HG02610 (cell line): ENCODE data around the gene LSM3.

Experiments used
- ATAC-seq: cut with Tn5 transposase; IDR thresholded peaks from one replicate; pipeline ENCODE4 v1.9.1; 2021; ENCODE audit warnings: mild to moderate bottlenecking, moderate library complexity; ENCODE audit not compliant: unreplicated experiment

LSM3 gene

DNA sequence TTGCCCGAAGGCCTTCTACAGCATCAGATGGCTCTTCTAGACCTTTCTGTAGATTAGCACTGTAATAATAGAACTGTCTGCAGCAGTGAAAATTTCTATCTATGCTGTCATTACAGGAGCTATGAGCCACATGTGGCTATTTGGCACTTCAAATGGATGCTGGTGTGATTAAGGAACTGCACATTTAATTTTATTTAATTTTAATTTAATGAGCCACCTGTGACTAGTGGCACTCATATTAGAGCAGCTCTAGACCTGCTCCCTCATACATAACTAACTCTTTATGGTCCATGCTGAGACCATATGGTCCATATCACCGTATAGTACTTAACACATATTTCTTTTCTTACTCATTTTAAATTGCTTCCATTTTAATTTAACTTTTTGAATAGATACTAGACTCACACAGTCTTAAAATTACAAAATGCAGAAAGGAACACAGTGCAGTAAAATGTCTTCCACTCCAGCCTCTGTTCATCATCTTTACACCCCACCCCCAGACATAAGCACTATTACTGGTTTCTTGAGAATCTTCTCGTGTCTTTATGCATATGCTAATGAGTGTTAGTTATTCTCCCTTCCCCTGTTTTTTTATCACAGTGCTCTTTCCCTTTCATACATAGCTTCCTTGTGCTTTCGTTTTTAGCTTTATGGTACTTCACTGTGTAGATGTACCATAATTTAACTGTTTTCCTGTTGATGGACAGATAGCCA is 9.6 kb downstream of the LSM3 start:
- ATAC-seq: no peak

DNA sequence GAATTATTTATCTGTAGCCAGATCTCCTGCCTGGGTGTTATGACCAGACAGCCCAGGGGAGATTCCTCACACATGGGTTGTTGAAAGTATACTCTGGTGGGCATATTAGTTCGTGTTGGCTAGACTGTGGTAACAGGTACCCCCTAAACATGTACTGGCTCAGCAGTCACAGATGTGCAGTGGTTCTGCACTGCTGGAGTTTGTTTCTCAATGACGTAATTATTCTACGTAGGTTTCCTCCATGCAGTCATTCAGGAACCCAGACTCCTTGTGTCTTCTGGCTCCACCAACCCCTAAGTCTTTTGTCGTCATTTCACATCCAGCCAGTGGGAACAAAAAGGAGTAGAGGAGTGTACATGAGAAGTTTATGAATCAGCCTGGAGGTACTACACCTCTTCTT is 16.2 kb downstream of the LSM3 start:
- ATAC-seq: no peak

DNA sequence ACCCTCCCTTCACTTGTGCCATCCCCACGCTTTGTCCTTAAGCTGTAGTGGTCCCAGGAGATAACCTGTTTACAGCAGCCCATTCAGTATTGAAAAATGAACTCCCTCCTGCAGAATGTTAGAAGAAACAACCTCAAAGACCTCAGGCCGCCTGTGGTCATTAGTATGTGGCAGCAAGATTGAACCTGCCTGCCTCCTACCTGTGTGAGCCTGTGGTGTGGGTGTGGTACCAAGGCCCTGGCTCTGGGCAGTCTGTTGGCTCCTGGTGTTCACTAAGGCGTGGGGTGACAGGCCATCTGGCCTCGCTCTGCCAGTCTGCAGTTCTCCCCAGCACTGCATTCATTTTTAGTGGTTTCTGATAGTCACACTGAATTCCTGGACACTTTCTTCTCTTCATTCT is 21.0 kb downstream of the LSM3 start:
- ATAC-seq: no peak

DNA sequence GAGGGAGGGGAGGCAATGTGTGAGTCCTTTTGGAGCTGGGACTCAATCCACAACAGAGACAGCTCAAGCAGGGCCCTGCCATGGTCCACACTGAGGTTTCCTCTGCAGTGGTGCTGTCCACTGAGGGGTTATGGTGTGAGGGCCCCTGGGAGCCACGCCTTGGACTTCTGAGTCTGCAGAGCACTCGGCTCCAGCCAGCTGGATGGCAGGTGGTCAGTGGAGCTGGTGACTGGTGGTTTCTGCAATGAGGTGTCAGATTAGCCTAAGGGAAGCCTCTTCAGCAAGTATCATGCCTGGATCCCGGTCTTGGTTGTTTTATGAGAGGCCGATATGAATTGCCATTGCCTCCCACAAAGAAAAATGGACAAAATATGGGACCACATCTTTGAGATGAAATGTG is 21.7 kb downstream of the LSM3 start:
- no peak for ATAC-seq

DNA sequence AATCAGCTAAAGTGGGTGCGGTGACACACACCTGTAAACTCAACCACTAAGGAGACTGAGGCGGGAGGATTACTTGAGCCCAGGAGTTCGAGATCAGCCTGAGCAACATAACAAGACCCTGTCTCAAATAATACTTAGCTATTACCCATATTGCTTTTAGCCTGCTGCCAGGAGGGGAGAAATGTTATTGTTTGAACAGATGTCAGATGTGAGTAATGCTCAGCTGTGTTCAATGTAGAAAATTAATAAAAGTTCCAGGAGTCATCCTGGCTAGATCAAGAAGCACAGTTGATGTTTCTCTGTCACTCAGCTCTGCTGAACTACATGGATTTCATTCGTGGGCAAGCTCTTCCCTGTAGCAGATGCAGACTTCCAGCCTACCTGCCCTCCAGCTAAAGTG is 22.2 kb downstream of the LSM3 start:
- ATAC-seq: no peak

DNA sequence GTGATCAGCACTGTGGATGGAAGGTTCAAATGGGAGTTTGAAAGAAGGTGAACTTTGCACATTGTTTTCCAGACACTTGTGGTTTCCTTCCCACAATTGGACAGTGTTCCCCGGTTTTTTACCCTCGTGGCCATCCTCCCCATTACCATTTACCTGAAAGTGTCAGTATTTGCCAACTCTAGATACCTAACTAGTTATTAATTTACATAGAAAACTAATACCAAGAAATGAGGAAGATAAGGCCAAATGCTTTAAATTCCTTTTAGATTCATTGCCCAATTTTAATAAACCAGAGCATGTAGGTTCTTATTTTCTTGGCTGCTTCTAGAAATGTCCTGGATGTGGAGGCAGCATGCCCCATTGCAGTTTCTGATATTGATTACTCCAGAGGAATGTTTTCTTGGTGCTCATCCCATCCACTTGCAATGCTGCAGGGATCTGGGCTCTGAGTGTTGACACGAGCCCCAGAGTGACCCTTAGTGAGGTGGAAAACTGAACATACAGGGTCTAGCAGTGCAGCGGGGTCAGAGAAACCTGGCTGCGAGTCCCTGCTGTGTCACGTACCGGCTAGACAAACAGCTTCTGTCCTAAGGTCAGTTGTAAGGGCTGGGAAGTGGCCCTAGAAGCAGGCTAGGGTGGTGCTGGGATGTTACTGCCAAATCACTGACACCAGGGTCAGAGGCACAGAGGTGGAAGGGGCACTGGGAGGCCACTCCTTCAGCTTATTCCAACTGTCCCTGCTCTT is 23.5 kb downstream of the LSM3 start:
- no peak for ATAC-seq

DNA sequence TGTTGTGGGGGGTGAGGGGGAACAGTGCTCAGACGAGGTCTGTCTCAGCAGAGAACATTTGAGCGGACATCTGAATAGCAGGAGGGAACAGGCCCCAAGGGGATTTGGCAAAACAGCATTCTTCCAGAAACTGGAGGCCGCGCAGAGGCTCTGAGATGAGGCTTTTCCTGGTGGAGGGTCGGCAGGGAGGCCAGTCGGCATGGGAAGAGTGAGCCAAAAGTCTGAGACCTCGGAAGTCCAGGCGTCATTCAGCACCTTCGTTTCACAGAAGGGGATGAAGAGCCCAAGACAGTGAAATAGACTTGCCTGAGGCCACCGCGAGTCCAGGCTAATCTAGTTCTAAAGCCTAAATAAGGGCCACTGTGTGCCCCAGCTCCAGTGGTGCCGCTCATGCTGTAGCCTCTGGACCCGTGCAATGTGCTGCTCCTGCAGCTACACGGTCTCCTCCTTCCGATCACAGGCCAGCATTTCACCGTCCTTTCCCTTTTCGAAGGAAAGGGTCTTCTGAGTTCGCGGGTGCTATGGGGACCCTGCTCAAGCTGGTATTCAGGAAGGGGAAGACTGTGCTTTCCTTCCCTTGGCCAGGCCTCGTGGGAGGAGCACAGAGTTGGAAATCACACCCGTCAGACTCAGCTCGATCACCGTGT is 24.4 kb downstream of the LSM3 start:
- ATAC-seq: no peak

DNA sequence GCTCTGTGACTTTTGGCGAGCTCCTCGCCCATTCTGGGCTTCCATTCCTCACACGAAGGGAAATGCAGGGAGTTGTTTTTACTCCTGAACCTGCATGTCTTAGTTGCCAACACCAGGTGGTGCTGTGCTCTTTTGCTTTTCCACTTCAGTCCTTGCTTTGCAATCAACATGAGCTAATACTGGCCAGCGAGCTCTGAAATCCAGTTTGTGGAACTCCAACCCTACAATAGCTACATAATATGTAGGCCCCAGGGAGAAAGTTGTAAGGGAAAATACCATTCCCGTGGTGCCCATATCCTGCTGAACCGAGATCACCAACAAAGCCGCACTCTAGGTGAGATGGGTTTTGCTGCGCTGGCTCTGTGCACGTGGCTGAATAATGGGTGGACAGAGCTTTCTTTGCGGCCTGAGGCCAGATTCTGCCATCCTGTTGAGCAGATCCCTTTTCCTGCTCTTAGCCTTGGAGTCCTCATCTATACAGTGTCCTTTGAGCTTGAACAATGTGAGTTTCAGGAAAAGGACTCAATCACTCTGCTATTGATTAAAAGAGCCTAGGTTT is 25.0 kb downstream of the LSM3 start:
- peak; percentile 57 for ATAC-seq

DNA sequence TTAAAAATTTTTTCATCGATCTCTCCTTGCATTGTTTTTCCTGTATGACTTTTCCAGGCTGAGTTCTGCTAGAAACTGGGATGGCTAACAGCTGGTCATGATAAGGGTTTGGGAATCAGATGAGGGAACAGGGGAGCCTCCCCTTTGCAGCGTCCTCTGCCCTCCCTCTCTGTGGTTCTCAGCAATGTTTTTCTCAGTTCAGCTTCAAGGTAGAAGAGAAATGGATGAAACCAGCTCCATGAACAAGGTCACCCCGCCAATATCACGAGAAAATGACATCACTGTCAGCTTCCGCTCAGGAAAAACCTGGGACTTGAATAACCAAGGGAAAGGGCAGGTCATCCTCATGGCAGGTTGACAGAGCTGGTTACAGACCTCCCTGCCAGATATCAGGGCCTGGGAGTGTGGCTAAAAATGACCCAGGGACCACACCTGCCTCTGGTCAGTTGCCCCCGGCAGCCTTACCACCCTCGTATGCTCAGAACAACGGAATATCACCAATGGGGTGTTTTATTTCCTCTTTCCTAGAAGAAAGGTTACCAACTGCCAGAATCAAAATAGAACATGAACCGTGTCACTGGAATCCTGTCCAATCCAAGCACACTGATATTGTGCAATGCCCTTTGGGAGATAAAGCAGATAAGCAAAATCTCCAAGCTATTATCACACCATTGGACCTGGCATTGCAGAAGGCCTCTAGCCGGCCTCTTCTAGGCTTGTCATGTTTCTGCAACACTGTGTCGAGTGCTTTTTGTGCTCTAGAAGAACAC is 26.1 kb downstream of the LSM3 start:
- ATAC-seq: no peak

DNA sequence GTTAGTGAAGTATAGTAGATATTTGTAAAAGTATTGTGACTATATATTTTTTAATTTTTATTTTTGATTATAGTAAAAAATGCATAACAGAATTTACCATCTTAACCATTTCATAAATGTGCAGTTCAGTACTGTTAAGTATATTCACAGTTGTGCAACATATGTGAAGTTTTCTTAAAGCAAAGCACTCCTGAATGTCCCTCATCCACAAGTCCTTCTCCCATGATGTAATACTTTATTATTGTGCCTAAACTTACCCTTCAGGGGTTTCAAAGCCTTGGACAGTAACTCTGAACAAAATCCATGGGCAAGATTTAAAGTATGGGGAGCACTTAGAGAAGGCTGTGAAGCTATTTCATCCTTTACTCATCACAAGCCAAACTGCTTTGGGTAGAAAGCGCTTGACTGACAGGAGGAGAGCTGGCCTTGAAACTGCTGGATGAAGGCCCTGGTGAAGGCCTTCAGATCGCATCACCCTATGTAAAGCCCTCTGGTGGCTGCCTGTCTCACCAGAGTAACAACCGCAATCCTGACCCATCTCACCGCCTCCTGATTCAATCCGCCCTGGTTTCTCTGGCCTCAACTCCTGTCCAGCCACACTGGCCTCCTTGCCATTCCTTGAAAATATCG is 28.0 kb downstream of the LSM3 start:
- ATAC-seq: no peak

DNA sequence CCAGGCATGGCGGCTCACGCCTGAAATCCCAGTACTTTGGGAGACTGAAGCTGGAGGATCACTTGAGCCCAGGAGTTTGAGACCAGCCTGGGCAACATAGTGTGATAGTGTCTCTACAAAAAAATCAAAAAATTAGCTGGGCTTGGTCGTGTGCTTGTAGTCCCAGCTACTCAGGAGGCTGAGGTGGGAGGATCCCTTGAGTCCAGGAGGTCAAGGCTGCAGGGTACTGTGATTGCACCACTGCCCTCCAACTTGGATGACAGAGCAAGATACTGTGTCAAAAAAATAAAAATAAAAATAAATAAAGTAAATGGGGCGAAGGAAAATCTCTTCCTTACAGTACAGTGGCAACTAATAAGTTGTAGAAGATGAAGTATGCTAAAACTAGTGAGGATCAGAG is 29.6 kb downstream of the LSM3 start:
- ATAC-seq: no peak

DNA sequence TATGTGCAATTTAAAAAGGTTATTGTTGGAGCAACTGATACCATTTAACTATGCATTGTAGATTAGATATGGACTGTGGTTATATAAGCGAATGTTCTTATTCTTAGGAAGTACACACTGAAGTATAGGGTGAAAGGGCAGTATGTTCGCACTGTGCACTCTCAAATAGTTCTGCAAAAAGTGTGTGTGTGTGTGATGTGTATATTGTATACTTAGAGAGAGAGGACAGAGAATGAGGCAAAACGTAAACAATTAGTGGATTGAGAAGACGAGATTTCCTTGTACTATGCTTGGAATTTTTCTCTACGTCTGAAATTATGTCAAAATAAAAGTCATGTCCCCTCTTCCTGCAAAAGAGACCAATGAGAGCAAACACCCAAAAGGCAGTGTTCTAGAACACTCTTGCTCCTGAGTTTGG is 30.4 kb downstream of the LSM3 start:
- ATAC-seq: no peak

DNA sequence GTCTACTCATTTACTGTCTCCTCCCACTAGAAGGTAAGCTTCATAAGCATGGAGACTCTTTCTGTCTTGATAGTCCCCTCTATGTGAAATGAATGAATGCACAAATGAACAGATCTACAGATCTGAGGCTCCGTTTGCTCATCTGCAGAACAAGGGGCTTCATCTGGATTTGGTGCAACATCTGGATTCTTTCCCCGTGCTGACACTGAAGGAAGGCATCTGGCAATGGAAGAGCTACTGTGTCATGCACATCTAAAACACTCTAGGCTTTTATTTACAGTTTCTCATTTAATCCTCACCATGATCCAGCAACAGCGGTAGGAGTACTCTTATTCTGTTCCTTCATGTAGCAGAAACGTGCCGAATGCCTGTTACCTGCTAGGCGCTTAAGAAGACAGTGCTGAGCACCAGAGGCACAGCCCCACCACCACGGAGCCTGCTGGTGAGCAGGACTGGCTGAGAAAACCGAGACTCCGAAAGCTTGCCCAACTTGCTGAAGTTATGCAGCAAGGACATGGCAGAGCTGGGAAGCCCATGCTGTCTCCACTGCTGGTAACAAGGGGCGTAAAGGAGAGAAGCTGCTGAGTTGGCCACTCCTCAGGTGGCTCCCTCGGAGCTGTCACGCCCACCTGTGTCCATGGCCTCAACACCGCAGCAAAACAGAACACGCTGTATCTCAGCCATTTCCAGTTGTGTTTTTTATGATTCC is 31.1 kb downstream of the LSM3 start:
- no peak for ATAC-seq

DNA sequence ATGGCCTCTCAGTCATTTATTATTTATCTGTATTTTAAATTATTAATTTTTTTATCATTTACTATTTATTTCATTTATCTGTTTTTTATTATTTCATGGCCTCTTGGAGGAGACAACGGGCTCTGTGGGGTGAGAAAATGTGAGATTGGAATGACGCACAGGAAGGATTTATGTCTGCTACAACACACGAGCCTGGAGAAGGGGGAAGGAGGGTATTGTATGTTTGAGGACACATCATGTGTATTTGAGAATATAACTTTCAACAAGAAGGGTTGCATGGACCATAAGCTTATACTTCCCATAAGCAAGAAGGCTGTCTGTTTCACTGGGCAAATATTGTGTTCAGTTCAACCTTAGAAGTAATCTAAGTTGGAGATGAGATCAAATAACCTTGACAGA is 31.7 kb downstream of the LSM3 start:
- ATAC-seq: no peak

DNA sequence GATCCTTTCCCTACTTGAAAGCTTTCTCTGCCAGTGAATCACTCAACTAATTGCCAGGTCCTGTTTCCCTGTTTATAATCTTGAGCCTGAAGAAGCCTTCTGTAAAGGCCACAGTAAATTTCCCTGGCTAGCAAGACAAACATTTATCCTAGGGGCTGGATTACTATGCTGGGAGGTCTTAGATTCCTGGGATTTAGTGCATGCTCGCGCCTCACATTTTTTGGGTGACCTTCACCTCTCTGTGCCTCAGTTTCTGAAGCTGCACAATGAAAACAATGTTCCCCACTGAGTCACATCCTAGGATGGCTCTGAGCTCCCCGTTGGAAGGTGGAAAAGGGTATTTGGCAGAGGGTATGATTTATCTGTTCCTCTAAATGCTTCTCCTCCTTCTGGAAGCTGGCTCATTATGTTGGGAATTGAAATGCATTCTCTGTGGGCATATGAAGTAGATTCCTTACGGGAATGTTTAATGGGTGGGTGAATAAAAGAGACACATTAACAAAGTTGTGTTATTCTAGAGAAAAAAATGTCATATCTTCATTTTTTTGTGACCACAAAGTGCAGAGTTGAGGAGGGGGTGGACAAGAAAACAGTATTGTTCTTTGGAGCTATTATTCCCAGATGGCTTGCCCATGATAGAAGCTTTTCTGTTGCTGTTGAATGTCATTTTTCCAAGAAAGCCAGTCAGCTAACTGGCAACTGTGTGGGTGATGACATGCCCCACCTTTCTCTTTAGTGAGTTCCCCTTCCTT is 32.4 kb downstream of the LSM3 start:
- ATAC-seq: no peak

DNA sequence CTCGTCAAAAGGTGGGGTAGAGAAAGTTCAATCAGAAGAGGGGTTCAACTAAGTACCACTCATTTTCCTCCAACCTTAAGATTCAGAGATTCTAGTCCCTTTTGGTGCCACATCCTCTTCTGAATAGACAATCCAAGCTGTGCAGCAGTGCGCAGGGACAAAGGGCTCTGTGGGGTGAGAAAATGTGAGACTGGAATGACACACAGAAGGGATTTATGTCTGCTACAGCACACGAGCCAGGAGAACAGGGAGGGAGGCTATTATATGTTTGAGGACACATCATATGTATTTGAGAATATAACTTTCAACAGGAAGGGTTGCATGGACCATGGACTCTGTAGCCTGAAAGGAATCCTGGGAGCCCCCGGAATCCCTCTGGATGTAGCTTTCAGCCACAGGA is 33.0 kb downstream of the LSM3 start:
- no peak for ATAC-seq

DNA sequence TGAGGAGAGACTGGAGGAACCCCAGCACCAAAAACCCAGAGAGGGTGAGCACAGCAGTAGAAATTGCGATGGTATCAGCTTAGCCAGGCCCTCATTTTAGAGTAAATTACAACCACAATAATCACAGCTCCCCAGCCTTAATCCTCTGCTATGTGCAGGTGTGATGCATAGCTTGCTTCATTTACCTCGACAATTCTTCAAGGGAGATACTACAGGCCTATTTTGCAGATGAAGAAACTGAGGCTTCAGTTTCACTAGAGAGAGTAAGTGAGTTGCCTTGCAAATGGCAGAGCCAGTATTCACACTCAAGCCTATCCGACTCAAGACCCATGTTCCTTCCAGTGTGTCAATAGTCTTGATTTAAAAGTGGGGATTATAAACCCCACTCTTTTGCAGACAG is 33.4 kb downstream of the LSM3 start:
- ATAC-seq: no peak

DNA sequence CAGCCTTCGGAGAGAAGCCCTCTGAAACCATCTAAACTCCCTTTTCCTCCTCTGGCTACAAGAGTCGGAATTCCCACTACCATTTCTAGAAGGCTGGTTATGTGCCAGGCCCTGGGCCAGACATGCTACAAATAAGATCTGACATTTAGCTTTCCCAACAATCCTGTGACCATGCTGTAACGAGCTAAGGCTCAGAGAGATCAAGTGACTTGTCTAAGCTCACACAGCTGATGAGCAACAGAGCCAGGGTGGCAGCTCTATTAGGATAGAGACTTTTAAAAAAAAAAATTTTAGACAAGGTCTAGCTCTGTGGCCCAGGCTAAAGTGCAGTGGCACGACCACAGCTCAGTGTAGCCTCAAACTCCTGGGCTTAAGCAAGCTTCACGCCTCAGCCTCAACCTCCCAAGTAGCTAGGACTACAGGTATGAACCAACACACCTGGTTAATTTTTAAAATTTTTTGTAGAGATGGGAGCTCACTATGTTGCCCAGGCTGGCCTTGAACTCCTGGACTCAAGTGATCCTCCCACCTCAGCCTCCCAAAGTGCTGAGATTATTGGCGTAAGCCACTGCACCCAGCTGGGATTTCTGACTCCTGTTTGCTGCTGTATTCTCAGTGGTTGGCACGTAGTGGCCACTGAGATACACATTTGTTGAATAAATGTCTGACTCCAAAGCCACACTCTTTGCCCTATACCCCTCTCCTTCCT is 34.6 kb downstream of the LSM3 start:
- ATAC-seq: no peak

DNA sequence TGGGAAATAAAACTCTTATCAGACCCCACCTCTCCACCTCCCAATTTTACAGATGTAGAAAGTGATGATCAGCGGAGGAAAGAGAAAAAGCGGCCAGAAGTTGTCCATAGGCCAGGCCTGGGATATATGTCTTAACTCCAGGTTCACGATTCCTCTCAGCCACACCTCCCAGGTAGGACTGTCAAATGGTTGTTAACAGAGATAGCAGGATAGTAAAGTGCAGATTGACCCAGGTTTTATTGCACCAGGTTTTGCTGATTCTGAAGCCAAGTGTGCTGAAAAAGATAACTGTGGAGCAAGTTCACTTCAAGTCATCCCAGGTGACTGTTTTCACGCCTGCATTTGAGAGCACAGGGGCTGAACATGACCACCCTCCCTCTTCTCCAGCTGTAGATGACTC is 36.1 kb downstream of the LSM3 start:
- no peak for ATAC-seq
